Medulla oblongata (tissue), 1 donor: Measurements from ENCODE around the gene KIF26A.

Experiments used
- DNase-seq: peaks from one replicate; pipeline ENCODE4 v3.0.0-alpha.2; 2015; ENCODE audit errors: extremely low spot score

Gene KIF26A

GRCh38 chr14:104156142-104156541, 17.8 kb downstream of the KIF26A start:
- no peak for DNase-seq

- no peak for DNase-seq
Measured at GRCh38 chr14:104157016-104157928, 18.9 kb downstream of the KIF26A start.

- peak; percentile 18 for DNase-seq
Measured at GRCh38 chr14:104158827-104159798, 20.7 kb downstream of the KIF26A start.

- DNase-seq, result no peak
Measured at GRCh38 chr14:104159990-104160389, 21.6 kb downstream of the KIF26A start.

- DNase-seq, result no peak
Measured at GRCh38 chr14:104161602-104162367, 23.4 kb downstream of the KIF26A start.

GRCh38 chr14:104162495-104162894, 24.1 kb downstream of the KIF26A start:
- DNase-seq, result no peak

GRCh38 chr14:104163541-104163940, 25.2 kb downstream of the KIF26A start:
- DNase-seq, result no peak

GRCh38 chr14:104164041-104164440, 25.7 kb downstream of the KIF26A start:
- no peak for DNase-seq

- no peak for DNase-seq
Measured at GRCh38 chr14:104164512-104164911, 26.1 kb downstream of the KIF26A start.

- DNase-seq, result no peak
Measured at GRCh38 chr14:104166698-104167097, 28.3 kb downstream of the KIF26A start.

GRCh38 chr14:104168603-104169002, 30.2 kb downstream of the KIF26A start:
- no peak for DNase-seq

GRCh38 chr14:104169005-104169698, 30.8 kb downstream of the KIF26A start:
- DNase-seq, result no peak

GRCh38 chr14:104169699-104170479, 31.5 kb downstream of the KIF26A start:
- DNase-seq, result no peak

GRCh38 chr14:104171029-104171697, 32.8 kb downstream of the KIF26A start:
- DNase-seq, result no peak

- no peak for DNase-seq
Measured at GRCh38 chr14:104171895-104172294, 33.5 kb downstream of the KIF26A start.

- no peak for DNase-seq
Measured at GRCh38 chr14:104172349-104172748, 34.0 kb downstream of the KIF26A start.

GRCh38 chr14:104172880-104173279, 34.5 kb downstream of the KIF26A start:
- no peak for DNase-seq

- DNase-seq, result no peak
Measured at GRCh38 chr14:104174051-104174450, 35.7 kb downstream of the KIF26A start.

- no peak for DNase-seq
Measured at GRCh38 chr14:104175041-104175440, 36.7 kb downstream of the KIF26A start.

- no peak for DNase-seq
Measured at GRCh38 chr14:104175811-104176210, 37.4 kb downstream of the KIF26A start.
